Measurements from ENCODE around the gene GET4. TPM values are rescaled to one million over a fixed set of nuclear protein-coding genes. Genes with fewer than 3 reads are reported as not detected.

GET4 gene
- total and polyA plus RNA-seq, 9 donors: 26.6 to 50.2 (median 41.1) TPM

DNA sequence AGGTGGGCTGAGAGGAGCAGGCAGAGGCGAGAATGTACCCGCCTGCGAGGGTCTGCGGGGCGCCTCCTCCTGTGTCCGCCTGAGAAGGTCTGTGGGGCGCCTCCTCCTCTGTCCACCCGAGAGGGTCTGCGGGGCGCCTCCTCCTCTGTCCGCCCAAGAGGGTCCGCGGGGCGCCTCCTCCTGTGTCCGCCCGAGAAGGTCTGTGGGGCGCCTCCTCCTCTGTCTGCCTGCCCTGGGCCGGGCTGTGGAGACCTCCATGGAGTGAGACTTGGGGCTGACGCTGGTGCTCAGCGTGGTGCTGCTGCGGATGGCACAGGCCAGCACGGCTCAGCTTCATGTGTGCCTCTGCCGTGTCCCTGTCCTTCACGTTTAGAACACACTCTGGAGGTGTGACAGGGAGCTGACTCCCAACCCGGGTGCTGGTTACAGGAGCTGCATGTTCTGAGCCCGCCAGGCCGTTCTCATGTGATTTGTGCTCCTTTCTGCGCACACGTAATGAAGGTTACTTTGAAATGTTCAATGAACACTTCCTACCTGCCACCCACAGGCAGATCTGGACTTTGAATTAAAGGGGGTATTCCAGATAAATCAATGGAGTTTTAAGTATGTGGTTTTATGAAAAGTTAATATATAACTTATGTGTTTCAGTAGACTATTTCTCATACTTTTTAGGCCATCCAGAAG lies 20.5 kb upstream of the GET4 start:
- 96% methylated on average over 15 of the region's 29 CpGs for WGBS (ENCODE audit: insufficient coverage)
- peaks cover 94% of the 10 kb centered on the region for H3K36me3 ChIP-seq (ENCODE audit: control insufficient read depth, insufficient read depth, low read length)

DNA sequence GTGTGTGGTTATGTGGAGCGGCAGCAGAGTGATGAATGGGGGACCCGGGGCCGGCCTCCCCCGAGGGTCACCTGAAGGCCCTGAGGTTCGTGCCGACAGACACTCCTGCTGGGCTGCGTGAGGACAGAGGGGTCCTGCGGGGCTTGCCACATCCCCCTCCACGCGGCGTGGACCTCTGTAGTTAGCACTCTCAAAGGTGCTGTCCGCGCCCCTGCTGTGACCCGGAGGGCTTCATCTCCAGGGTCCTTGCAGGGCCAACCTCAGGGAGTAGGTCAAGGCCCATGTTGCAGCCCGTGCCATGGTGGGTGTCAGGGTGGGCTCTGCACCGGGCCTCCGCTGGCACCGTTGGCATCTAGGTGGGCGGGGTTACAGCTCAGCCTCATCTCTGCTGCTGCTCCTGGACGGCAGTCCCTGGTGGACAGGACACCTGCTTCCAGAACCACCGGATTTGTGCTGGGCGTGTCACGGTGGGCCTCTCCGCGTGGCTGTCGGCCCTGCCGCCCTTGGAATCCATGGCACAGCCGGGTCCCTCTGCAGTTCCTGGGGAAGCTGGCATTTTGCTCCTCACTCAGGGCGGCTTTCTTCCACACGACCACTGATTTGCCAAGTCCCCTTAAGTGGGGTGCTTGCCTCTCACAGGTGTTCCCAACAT lies 19.8 kb upstream of the GET4 start:
- Histone ChIP-seq H3K4me3 (ENCODE audit: low read length) (no peak overlapping the region), H3K4me1 (ENCODE audit: control insufficient read depth, insufficient read depth, low read length) (no peaks in the 10 kb centered on the region), H3K9me3 (replicated peaks; ENCODE audit: control insufficient read depth, low read depth, low read length) (no peaks in the 10 kb centered on the region), H3K27ac (ENCODE audit: low read length) (no peak overlapping the region), H3K27me3 (ENCODE audit: control insufficient read depth, insufficient read depth, low read length) (no peaks in the 10 kb centered on the region), H3K36me3 (ENCODE audit: control insufficient read depth, insufficient read depth, low read length) (peaks cover 94% of the 10 kb centered on the region)
- WGBS (ENCODE audit: insufficient coverage): 89% methylated on average over 29 of the region's 30 CpGs
- DNase-seq: no peak

More for the DNA sequence above, 20.5 kb upstream of the GET4 start:
- Histone ChIP-seq H3K27me3 (ENCODE audit: control insufficient read depth, insufficient read depth, low read length) (no peaks in the 10 kb centered on the region), H3K4me3 (ENCODE audit: low read length) (no peak overlapping the region), H3K4me1 (ENCODE audit: control insufficient read depth, insufficient read depth, low read length) (no peaks in the 10 kb centered on the region), H3K27ac (ENCODE audit: low read length) (no peak overlapping the region), H3K9me3 (replicated peaks; ENCODE audit: control insufficient read depth, low read depth, low read length) (no peaks in the 10 kb centered on the region)
- no peak for DNase-seq

DNA sequence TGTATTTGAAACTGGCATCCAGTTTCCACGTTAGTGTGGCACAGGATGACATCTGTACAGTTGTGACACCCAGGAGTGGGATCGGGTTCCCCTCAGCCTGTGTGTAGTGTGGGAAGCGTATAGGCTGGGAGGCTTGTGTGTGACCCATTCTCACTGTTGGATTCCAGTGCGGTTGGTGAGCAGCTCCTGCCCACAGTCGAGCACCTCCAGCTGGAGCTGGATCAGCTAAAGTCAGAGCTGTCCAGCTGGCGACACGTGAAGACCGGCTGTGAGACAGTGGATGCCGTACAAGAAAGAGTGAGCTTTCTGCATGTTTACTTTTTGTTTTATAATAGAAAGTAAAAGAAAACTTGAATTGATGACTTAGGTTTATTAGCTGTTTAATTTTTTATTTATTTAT lies 18.7 kb upstream of the GET4 start:
- peaks cover 94% of the 10 kb centered on the region for H3K36me3 ChIP-seq (ENCODE audit: control insufficient read depth, insufficient read depth, low read length)
- DNase-seq: no peak

DNA sequence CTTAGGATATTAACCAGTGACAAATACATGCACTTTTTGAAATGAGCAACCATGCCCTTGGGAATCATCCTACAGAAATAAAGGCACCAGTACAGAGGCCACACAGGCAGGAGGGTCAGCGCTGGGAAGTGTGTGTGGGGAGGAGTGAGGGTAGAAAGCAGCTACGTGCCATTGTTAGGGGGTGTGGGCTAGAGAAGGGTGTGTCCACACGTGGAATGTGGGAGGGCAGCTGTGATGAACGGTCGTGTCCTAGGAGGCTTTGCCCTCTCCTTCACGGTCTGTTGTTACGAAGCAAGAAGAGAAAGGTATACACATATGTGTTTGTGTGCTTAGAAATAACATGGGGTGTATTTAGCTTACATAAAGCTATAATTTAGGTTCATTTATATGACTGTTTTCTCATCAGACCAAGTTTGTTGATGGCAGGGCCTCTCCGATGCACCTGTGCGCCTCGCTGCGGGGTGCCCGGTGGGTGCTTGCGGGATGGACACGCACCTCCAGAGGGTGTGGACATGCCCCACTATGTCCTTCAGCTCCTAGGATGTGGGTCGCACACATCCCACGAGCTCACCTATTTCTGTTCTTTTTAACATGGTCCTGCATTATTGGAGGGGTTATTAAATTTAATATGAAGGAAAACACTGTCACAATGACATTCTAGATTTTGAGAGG lies 16.9 kb upstream of the GET4 start:
- WGBS (ENCODE audit: insufficient coverage): 74% methylated on average over 12 of the region's 16 CpGs
- no peak for DNase-seq
- Histone ChIP-seq H3K27ac (ENCODE audit: low read length) (no peak overlapping the region), H3K4me1 (ENCODE audit: control insufficient read depth, insufficient read depth, low read length) (no peaks in the 10 kb centered on the region), H3K27me3 (ENCODE audit: control insufficient read depth, insufficient read depth, low read length) (no peaks in the 10 kb centered on the region), H3K9me3 (replicated peaks; ENCODE audit: control insufficient read depth, low read depth, low read length) (no peaks in the 10 kb centered on the region), H3K36me3 (ENCODE audit: control insufficient read depth, insufficient read depth, low read length) (peaks cover 88% of the 10 kb centered on the region), H3K4me3 (ENCODE audit: low read length) (no peak overlapping the region)

More for the DNA sequence above, 18.7 kb upstream of the GET4 start:
- 55% methylated on average over 5 of the region's 9 CpGs for WGBS (ENCODE audit: insufficient coverage)
- H3K9me3 ChIP-seq (replicated peaks; ENCODE audit: control insufficient read depth, low read depth, low read length): no peaks in the 10 kb centered on the region
- H3K4me3 ChIP-seq (ENCODE audit: low read length): no peak overlapping the region
- no peaks in the 10 kb centered on the region for H3K4me1 ChIP-seq (ENCODE audit: control insufficient read depth, insufficient read depth, low read length)
- H3K27me3 ChIP-seq (ENCODE audit: control insufficient read depth, insufficient read depth, low read length): no peaks in the 10 kb centered on the region
- no peak overlapping the region for H3K27ac ChIP-seq (ENCODE audit: low read length)

DNA sequence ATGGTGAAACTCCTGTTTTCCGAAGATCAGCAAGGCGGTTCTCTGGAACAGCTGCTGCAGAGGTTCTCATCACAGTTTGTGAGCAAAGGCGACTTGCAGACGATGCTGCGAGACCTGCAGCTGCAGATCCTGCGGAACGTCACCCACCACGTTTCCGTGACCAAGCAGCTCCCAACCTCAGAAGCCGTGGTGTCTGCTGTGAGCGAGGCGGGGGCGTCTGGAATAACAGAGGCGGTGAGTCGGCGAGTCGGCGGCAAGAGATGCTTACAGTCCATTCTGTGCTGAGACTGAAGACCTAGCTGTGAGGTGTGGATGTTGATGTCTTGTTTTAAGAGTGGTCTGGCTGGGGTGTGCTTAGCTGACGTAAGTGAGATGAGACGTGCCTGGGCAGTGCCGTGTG lies 16.2 kb upstream of the GET4 start:
- Histone ChIP-seq H3K27me3 (ENCODE audit: control insufficient read depth, insufficient read depth, low read length) (no peaks in the 10 kb centered on the region), H3K4me3 (ENCODE audit: low read length) (no peak overlapping the region), H3K4me1 (ENCODE audit: control insufficient read depth, insufficient read depth, low read length) (no peaks in the 10 kb centered on the region), H3K27ac (ENCODE audit: low read length) (no peak overlapping the region), H3K9me3 (replicated peaks; ENCODE audit: control insufficient read depth, low read depth, low read length) (no peaks in the 10 kb centered on the region), H3K36me3 (ENCODE audit: control insufficient read depth, insufficient read depth, low read length) (peaks cover 86% of the 10 kb centered on the region)
- DNase-seq: no peak
- WGBS (ENCODE audit: insufficient coverage): 96% methylated on average over 21 of the region's 21 CpGs

DNA sequence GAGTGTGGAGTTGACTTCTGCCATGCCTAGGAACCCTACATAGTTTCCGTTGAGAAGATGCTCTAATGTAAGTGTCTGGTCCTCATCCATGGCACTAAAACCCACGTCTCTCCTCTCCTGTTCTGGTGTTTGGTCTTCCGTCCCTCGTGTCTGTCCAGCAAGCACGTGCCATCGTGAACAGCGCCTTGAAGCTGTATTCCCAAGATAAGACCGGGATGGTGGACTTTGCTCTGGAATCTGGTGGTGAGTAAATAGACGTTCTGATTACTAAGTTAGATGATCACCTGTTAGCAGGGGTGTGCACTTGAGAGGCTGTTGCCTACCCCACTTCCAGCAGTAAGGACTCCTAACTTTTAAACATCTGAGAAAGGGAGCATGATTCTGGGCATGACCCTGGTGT lies 15.1 kb upstream of the GET4 start:
- Histone ChIP-seq H3K4me3 (ENCODE audit: low read length) (no peak overlapping the region), H3K27ac (ENCODE audit: low read length) (no peak overlapping the region), H3K9me3 (replicated peaks; ENCODE audit: control insufficient read depth, low read depth, low read length) (no peaks in the 10 kb centered on the region), H3K36me3 (ENCODE audit: control insufficient read depth, insufficient read depth, low read length) (peaks cover 86% of the 10 kb centered on the region), H3K27me3 (ENCODE audit: control insufficient read depth, insufficient read depth, low read length) (no peaks in the 10 kb centered on the region), H3K4me1 (ENCODE audit: control insufficient read depth, insufficient read depth, low read length) (no peaks in the 10 kb centered on the region)
- DNase-seq: no peak
- WGBS (ENCODE audit: insufficient coverage): 100% methylated on average over 2 of the region's 9 CpGs

DNA sequence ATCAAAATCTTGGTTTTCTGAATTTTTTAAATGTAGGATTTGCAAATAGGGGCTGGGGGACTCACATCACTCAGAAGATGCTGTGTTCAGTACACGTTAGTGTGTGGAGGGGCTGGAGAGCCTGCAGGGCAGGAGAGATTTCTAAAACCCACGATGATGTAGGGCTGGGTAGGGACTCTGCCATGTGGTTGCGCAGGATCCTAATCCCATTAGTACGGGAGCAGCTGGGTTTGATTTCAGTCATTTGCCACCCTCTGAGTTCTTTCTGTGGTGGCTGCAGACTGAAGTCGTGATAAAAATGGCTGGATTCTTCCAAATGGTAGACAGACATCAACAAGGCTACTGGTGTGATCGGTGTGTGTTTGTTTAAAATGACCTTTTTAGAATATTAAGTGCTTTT lies 14.2 kb upstream of the GET4 start:
- Histone ChIP-seq H3K4me3 (ENCODE audit: low read length) (no peak overlapping the region), H3K36me3 (ENCODE audit: control insufficient read depth, insufficient read depth, low read length) (peaks cover 82% of the 10 kb centered on the region), H3K27me3 (ENCODE audit: control insufficient read depth, insufficient read depth, low read length) (no peaks in the 10 kb centered on the region), H3K9me3 (replicated peaks; ENCODE audit: control insufficient read depth, low read depth, low read length) (no peaks in the 10 kb centered on the region), H3K4me1 (ENCODE audit: control insufficient read depth, insufficient read depth, low read length) (no peaks in the 10 kb centered on the region), H3K27ac (ENCODE audit: low read length) (no peak overlapping the region)
- DNase-seq: no peak
- WGBS (ENCODE audit: insufficient coverage): 64% methylated on average over 5 of the region's 6 CpGs

DNA sequence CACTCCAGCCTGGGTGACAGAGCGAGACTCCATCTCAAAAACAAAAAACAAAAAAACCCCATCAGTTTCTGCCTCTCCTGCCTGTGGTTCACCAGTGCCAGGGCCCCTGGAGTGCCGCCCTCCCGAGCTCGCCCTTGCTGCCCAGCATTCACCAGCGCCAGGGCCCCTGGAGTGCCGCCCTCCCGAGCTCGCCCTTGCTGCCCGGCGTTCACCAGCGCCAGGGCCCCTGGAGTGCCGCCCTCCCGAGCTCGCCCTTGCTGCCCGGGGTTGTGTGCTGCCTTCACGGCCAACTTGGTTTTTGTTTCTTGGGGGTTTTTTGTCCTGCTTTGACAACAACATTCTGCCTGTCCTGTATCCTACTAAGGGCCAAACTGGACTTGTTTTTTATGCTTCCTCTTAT lies 13.2 kb upstream of the GET4 start:
- Histone ChIP-seq H3K27me3 (ENCODE audit: control insufficient read depth, insufficient read depth, low read length) (no peaks in the 10 kb centered on the region), H3K27ac (ENCODE audit: low read length) (no peak overlapping the region), H3K9me3 (replicated peaks; ENCODE audit: control insufficient read depth, low read depth, low read length) (no peaks in the 10 kb centered on the region), H3K4me1 (ENCODE audit: control insufficient read depth, insufficient read depth, low read length) (no peaks in the 10 kb centered on the region), H3K4me3 (ENCODE audit: low read length) (no peak overlapping the region), H3K36me3 (ENCODE audit: control insufficient read depth, insufficient read depth, low read length) (peaks cover 82% of the 10 kb centered on the region)
- no peak for DNase-seq
- WGBS (ENCODE audit: insufficient coverage): 94% methylated on average over 4 of the region's 16 CpGs

DNA sequence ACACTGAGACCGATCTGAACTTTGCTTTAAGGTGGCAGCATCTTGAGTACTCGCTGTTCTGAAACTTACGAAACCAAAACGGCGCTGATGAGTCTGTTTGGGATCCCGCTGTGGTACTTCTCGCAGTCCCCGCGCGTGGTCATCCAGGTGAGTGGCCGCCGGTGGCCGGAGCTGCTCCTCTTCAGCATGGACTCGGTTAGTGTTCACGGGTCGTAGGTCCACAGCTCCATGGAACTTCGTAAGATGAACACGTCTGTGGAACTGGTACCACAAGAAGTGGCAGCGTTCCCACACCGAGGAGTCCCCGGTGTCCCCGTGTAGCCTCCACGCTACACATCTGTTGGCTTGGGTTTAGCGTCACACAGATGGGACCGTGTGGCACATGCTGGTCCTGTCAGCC lies 10.4 kb upstream of the GET4 start:
- Histone ChIP-seq H3K27ac (ENCODE audit: low read length) (no peak overlapping the region), H3K9me3 (replicated peaks; ENCODE audit: control insufficient read depth, low read depth, low read length) (no peaks in the 10 kb centered on the region), H3K36me3 (ENCODE audit: control insufficient read depth, insufficient read depth, low read length) (peaks cover 78% of the 10 kb centered on the region), H3K4me1 (ENCODE audit: control insufficient read depth, insufficient read depth, low read length) (no peaks in the 10 kb centered on the region), H3K4me3 (ENCODE audit: low read length) (no peak overlapping the region), H3K27me3 (ENCODE audit: control insufficient read depth, insufficient read depth, low read length) (no peaks in the 10 kb centered on the region)
- WGBS (ENCODE audit: insufficient coverage): 96% methylated on average over 25 of the region's 25 CpGs
- DNase-seq: no peak

DNA sequence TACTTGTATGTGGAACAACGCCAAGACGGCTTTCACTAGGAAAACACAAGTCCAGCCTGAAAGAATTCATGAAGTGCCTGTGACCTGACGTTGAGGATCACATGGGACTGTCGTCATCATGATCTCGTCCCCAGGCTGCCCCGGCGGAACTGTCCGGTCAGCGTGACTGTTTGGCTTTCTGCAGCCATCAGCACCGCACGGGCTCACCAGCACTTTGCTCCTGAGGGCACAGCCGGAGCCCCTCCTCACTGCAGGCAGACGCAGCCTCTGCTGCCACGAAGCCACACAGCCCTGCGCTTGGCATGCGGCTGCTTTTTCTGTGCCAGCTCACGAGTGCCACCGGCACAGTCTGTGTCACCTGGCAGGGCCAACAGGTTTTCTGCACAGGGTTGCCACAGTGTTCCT lies 9.4 kb upstream of the GET4 start:
- Histone ChIP-seq H3K9me3 (replicated peaks; ENCODE audit: control insufficient read depth, low read depth, low read length) (no peaks in the 10 kb centered on the region), H3K27me3 (ENCODE audit: control insufficient read depth, insufficient read depth, low read length) (no peaks in the 10 kb centered on the region), H3K27ac (ENCODE audit: low read length) (no peak overlapping the region), H3K4me3 (ENCODE audit: low read length) (no peak overlapping the region), H3K4me1 (ENCODE audit: control insufficient read depth, insufficient read depth, low read length) (peaks cover 3% of the 10 kb centered on the region), H3K36me3 (ENCODE audit: control insufficient read depth, insufficient read depth, low read length) (peaks cover 72% of the 10 kb centered on the region)
- no peak for DNase-seq
- 84% methylated on average over 18 of the region's 18 CpGs for WGBS (ENCODE audit: insufficient coverage)
